NCI-H460 (cell line): ENCODE measurements around the gene TBP. TPM values are rescaled to one million over a fixed set of nuclear protein-coding genes. Genes with fewer than 3 reads are reported as not detected.
"Not testable (repeated sequence)": the region's sequence is repeated elsewhere in the genome, so short reads cannot be mapped to it uniquely, and the experiment has no call there.

ENCODE experiments used
- DNase-seq: peaks from one replicate; pipeline ENCODE4 v3.0.0-alpha.2; 2016; ENCODE audit warnings: low read depth; ENCODE audit errors: extremely low read depth
- polyA plus RNA-seq: library from polyadenylated mRNA; depleted of rRNA; stranded (reverse); fragments of >200 nt; gene quantifications from 2 replicates; pipeline ENCODE4 v1.2.3, GENCODE V29; 2014; cell fraction: nucleus; rRNA removed
- total RNA-seq: library from RNA; depleted of rRNA; stranded (reverse); fragments of >200 nt; shearing (Covaris generic); gene quantifications from 2 replicates; pipeline ENCODE4 v1.2.3, GENCODE V29; 2014; rRNA removed

The TBP gene
- total RNA-seq: 17.7 and 20.6 TPM in 2 replicates
- polyA plus RNA-seq: 21.1 and 23.8 TPM in 2 replicates

DNA sequence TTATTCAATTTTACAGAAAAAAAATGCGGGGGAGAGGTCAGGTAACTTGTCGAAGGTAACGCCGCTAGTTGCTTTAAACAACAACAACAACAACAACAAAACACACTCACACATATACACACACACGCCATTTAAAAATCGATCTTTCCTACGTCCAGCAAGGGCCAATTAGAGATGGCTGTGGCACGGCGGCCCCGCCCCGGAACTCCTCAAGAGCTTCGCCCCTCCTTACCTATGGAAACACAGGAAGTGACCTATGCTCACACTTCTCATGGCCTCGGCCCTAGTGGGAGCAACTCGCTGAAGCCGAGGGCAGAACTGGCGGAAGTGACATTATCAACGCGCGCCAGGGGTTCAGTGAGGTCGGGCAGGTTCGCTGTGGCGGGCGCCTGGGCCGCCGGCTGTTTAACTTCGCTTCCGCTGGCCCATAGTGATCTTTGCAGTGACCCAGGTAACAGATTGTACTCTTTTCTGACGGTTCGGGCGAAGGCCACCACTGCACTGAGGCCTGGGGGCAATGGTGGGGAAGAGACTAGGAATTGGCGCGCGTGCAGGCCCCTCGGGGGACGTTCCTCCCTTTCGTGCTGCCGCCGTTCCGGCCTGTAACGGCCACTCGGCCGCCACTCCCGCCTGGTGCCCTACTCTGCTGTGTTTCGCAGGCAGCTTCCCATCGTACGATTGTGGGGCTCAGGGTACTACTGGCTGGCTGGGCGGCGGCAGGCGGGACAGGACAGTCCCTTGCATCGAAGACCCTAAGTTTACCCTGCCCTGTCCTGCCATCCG, at the start of gene TBP:
TSS of gene TBP (plus strand) at position 357 of the 783 bp plus-strand sequence. CDS start 2,661 bp downstream, outside the sequence.
- peak; percentile 95 for DNase-seq

DNA sequence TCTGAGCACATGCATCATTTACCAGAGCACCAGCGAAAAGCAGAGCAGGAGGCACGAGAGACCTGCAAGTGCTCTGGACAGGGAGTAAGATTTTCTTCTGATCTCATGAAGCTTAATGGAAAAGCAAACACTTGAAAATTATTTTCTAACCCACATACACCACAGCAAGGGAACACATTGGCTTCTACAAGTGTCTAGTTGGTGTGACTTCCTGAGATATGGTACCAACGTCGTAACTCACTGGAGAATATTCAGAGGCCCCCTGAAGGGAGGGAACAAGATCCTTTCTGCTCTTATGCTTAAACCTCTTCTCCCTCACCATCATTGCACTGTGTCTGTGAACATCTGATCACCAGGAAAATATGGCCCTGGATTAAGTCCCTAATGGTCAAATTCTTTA, 49.7 kb upstream of the TBP start:
- DNase-seq: no peak

DNA sequence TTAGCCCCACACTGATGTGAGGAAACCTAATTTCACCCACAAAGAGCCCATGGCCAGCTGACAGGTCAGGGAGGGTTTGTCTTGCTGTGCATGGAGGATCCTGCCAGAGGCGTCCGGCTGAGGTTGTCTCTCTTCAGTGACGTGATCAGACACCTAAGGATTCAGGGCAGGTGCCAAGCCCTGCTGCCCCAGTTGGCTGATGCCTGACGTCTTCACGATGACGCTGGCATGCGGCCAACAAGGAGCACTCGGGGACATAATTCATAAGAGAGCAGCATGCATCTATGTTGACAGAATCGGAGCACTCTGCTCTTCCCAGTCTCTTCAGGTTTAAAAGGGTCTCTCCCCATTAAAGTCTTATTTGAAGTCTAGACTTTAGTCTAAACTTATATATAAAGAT, 48.9 kb upstream of the TBP start:
- DNase-seq: no peak

DNA sequence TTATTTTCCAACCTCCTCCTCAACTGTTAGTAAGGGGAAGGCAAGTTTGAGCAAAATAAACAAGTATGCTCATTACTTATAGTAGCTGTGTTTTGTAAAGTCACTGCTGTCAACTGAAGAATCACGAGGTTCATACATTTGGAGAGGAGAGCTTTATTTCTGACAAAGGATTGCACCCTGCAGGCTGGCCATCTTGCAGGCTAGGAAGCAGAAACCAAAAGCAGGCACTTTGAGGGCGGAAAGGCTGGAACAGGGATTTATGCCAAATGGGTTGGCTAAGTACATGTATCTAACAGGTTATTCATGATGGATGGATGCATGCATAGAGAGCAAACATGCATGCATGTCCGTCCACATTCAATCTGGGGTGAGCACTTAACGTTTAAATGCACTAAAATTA, 47.7 kb upstream of the TBP start:
- DNase-seq: no peak

DNA sequence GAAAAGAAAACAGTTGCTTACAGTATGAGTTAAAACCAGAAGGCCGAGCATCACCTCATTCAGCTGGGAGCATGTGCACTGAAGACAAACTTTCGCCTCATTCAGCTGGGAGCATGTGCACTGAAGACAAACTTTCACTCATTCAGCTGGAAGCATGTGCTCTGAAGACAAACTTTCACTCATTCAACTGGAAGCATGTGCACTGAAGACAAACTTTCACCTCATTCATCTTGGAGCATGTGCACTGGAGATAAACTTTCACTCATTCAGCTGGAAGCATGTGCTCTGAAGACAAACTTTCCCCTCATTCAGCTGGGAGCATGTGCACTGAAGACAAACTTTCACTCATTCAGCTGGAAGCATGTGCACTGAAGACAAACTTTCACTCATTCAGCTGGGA, 46.4 kb upstream of the TBP start:
- DNase-seq: not testable (repeated sequence)

DNA sequence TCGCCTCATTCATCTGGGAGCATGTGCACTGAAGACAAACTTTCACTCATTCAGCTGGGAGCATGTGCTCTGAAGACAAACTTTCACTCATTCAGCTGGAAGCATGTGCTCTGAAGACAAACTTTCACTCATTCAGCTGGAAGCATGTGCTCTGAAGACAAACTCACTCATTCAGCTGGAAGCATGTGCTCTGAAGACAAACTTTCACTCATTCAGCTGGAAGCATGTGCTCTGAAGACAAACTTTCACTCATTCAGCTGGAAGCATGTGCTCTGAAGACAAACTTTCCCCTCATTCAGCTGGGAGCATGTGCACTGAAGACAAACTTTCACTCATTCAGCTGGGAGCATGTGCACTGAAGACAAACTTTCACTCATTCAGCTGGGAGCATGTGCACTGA, 45.9 kb upstream of the TBP start:
- DNase-seq: not testable (repeated sequence)

DNA sequence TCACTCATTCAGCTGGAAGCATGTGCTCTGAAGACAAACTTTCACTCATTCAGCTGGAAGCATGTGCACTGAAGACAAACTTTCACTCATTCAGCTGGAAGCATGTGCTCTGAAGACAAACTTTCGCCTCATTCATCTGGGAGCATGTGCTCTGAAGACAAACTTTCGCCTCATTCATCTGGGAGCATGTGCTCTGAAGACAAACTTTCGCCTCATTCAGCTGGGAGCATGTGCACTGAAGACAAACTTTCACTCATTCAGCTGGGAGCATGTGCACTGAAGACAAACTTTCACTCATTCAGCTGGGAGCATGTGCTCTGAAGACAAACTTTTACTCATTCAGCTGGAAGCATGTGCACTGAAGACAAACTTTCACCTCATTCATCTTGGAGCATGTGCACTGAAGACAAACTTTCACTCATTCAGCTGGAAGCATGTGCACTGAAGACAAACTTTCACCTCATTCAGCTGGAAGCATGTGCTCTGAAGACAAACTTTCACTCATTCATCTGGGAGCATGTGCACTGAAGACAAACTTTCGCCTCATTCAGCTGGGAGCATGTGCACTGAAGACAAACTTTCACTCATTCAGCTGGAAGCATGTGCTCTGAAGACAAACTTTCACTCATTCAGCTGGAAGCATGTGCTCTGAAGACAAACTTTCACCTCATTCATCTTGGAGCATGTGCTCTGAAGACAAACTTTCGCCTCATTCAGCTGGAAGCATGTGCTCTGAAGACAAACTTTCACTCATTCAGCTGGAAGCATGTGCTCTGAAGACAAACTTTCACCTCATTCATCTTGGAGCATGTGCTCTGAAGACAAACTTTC, 45.1 kb upstream of the TBP start:
- DNase-seq: not testable (repeated sequence)

DNA sequence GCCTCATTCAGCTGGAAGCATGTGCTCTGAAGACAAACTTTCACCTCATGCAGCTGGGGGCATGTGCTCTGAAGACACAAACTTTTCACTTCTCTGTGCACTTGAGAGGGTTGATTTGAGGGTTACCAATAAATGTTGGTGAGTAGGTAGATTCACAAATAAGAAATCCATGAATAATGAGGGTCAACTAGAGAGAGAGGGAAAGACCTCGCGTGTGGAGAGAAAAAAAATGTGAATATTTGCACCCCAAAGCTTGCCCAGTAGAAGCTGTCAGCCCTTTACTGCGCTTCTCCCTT, 44.5 kb upstream of the TBP start:
- no peak for DNase-seq

DNA sequence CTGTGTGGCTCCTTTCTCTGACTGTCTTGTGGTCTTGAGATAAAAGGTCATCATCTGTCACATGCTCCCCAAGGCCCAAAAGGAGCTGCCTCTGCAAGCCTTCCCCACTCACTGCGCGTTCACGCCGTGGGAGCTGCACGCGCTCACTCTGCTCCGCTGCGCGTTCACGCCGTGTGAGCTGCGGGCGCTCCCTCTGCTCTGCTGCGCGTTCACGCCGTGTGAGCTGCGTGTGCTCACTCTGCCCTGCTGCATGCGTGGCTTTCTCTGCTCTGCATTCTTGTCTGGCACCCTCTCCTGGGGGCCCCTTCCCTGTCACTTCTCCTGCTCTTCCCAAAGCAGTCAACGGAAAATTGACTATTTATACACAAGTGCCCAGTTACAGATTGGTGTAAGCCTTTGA, 43.5 kb upstream of the TBP start:
- no peak for DNase-seq

DNA sequence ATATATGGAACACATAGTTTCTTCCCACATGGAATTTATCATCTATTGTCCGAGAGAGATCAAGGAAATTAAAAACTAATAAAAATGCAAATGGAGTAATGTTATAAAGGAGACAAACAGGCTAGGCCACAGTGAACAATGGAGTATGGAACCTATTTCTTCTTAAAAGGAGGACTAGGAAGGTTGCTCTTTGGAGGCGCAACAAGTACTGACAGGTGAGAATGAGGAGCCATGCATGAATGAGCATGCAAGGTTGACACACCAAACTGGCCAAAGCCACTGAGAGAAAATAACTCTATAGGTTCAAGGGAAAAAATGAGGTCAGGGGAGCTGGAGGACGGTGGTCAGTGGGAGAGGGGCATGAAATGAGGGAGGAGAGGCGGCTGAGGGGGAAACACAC, 41.9 kb upstream of the TBP start:
- DNase-seq: no peak

DNA sequence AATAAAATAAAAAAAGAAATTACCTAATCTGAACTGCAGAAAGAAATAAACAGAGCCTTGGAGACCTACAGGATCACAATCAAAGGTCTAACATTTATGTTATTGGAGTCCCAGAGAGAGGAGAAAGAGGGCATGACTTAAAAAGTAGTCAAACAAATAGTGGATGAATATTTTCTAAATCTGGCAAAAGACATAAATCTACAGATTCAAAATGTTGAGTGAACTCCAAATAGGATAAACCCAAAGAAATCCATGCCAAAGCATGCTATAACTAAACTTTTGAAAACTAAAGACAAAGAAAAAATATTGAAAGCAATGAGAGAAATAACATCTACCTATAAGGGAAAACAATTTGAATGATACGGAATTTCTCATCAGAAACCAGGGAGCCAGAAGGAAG, 39.3 kb upstream of the TBP start:
- no peak for DNase-seq

DNA sequence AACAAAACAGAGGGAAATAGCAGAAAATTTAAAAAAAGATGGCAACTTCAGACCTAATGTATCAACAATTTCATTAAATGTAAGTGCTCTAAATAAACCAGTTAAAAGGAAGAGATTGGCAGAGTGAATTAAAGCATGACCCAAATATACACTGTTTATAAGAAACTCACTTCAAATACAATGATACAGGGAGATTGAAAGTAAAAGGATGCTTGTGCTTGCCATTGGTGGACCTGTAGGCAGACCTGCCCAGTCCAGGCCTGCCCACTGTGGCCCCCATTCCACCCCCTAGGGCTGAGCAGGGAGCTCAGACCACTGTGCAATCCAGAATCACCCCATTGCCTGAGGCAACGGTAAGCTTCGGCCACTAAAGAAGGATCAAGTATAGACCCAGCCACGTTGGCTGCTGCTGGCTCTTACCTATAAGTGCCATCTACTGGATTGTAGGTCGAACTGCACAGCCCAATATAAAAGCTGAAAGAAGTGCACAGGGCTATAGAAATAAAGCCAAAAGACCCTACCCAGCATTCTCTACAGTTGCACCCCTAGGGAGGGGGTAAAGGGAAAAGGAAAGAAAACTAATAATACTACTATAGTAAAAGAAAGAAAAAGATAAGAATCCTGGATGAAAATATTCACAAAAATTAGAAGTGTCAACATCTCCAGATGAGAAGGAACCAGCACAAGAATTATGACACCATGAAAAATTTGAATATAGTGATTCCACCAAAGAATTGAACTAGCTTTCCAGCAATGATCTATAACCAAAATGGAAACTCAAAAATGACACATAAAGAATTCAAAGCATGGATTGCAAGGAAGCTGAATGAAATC, 37.2 kb upstream of the TBP start:
- DNase-seq: peak; percentile 55

DNA sequence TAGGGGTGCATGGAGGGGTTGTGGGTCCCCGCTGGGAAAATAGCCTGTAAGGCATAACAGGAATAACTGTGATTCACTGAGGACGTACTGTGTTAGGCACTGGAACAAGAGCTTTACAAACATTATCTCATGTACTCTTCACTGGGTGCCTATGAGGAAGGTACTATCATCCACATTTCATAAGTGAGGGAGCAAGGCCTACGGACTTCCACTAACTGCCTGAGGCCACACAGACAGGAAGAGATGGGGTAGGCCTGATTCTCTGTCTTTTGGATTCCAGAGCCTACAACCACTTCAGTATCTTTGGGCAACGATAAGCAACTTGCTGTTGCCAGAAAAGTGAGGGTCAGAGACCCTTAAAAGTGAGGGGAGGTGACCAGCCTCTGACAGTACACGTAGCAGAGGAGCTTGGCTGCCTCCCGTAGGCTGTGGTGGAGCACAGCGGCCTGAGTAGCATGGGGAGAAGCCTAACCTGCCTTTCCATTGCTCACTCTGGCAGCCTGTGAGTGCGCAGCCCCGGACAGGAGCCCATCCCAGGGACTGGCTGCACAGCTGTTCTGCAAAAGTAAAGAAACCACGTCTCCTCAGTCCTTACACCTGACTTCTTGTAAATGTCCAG, 31.5 kb upstream of the TBP start:
- DNase-seq: no peak

DNA sequence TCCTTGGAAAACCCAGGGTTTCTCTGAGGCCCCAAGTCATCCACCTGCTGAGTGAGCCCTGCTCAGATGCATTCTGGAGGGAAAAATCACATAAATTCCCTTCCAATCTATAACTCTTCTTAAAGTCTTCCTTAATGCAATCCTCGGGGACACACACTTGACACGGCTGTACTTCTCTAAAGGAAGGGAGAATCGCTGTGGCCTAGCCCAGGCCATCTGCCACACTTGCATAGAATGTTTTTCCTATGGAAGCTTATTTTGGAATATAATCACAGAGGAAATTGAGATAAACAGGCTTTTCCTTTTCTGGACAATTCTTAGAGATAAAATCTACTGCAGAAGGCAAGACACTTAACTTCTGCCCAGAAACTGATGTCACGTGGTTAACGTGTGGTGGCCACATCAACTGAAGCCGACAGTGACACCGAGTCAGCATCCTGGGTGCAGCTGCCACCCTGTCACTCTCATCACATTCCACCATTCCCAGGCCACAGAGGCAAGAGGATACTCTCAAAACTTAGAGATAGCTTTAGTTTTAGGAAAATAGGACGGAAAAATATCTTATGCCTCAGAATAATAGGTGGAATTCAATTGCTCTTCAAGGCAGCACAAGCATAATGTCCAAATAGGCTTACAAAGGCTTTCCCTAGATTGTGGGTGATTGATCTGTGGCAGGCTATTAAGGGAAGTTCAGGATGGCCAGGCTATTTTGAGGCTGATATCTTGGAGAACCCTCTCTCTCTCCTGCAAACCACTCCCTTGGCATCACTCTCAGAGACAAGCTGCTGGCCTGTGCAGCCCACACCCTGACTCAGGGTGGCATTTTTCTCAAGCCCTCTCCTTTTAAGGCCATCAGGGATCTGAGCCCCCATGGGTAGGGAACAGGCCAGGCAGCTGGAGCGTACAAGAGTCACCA, 30.7 kb upstream of the TBP start:
- DNase-seq: no peak

DNA sequence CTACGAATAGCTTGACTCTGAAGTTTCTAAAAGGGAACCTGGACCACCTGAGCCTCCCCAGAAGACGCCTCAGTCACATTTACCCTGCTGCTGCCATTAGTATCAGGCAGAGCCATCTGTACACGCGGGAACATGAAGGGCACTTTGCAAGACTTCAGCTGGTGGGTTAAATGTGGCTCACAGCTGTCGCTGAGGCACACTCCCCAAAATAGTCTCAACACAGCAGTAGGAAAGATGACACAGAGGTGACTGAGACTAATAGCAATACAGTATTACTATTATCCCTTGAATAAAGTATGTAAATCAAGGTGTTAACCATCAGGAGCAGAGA, 30.0 kb upstream of the TBP start:
- no peak for DNase-seq

DNA sequence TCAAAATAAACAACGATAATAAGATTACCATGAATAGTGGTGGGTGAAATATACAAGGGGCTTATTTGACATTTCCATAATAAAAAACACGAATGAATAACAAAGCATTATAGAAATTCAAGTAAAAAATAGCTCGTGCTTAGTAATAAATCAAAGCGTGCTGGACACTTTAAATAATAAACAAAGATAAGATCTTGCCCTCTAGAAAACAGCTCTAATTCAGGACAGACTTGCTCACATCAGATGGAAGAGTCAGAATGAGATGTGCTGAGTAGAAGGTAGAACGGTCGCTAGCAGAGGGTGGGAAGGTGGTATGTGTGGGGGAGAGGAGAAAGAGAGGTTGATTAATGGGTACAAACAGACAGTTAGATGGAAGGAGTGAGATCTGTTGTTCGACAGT, 28.4 kb upstream of the TBP start:
- no peak for DNase-seq

DNA sequence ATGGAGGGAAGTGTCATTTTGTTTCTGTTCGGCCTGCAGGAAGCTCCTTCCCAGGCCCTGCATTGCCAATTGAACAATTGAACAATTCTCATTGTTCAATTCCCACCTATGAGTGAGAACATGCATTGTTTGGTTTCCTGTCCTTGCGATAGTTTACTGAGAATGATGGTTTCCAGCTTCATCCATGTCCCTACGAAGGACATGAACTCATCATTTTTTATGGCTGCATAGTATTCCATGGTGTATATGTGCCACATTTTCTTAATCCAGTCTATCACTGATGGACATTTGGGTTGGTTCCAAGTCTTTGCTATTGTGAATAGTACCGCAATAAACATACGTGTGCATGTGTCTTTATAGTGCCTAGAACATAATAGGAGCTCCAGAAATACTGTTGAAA, 26.2 kb upstream of the TBP start:
- not testable (repeated sequence) for DNase-seq

DNA sequence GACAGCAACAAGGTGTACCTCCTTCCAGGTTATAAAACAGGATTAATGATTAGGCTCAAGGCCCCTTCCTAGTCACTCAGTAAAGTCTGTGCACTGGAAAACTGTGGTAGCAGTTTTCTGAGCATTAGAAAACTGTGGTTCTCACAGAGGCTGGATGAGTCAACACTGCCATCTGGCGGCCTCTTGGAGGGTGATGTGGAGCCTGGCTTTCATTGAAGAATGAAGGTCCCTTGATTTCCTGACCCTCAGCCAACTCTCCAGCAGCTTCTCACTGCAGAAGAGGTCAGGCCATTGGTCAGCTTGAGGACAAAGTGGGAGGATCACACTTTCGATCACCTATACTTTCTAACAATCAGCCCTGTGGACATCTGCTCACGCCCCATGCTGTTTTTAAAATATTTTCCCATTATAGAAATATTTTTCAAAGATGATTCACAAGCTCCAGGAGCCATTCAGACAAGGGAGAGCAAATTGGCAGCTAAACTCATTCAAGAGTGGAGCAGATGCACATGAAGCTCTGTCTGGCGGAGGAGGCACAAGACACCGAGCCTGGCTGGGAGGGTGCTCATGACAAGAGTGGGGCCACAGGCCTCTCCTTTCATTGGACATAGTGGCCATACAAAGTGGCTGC, 24.2 kb upstream of the TBP start:
- peak; percentile 60 for DNase-seq

DNA sequence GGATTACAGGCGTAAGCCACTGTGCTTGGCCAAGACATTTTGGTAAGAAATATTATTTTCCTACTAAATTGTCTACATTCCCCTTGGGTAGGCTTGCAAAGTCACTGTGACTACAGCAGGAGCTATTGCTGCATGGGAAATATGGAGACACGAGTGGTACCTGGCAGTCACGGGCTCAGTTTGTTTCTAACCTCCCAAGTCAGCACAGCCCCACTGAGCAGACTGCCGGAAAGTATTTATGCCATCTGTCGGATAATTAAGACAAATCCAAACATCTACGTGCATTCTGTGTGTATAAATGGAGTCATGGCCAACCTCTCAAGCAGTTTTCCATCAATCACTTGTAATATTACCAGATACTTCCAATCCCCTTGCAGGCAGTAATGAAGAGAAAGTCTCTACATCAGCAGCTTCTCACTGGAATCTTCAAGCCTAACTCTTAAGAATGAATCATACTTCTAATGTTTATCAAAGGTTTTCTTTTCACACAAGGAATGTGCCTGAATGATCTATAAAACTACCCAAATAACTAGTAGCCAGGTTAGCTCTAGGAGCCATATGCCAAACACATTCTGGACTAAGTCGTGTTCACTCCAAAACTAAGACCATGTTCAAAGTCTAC, 21.2 kb upstream of the TBP start:
- DNase-seq: no peak
